ENCODE data around the gene ZG16.

GRCh38 chr16:29790949-29791844 lies 13.1 kb downstream of the ZG16 start:
- TF ChIP-seq CTCF (conservative IDR thresholded peaks at IDR 0.05): no peak
- no peak for TF ChIP-seq EZH2 (IDR thresholded peaks at IDR 0.05; ENCODE audit: low read depth)
